NT2/D1 (cell line): ENCODE data around the gene IRAK1BP1.

Experiments
- DNase-seq: peaks from one replicate; pipeline ENCODE4 v3.0.0-alpha.2; 2011; ENCODE audit warnings: low read depth, low spot score
- H3K27me3 ChIP-seq: 2 replicates; pipeline ENCODE4 v1.6.0; 2011; ENCODE audit warnings: mild to moderate bottlenecking; ENCODE audit not compliant: insufficient read length, insufficient read depth
- H3K36me3 ChIP-seq: 2 replicates; pipeline ENCODE4 v1.6.1; 2011; ENCODE audit warnings: mild to moderate bottlenecking, low read length, mixed read lengths; ENCODE audit not compliant: insufficient read depth, insufficient read length
- H3K4me1 ChIP-seq: 2 replicates; pipeline ENCODE4 v1.5.1; 2011; ENCODE audit not compliant: insufficient read depth, insufficient read length
- H3K4me3 ChIP-seq: 2 replicates; pipeline ENCODE4 v1.5.1; 2011; ENCODE audit warnings: low read depth; ENCODE audit not compliant: insufficient read length
- H3K9ac ChIP-seq: 2 replicates; pipeline ENCODE4 v1.6.0; 2011; ENCODE audit warnings: low read depth; ENCODE audit not compliant: insufficient read length
- H3K9me3 ChIP-seq: 2 replicates; pipeline ENCODE4 v1.5.1; 2011; ENCODE audit warnings: mild to moderate bottlenecking, low read length; ENCODE audit not compliant: insufficient read depth
- SUZ12 ChIP-seq: IDR thresholded peaks from 2 replicates; pipeline ENCODE4 v1.6.1; 2011; ENCODE audit not compliant: insufficient read length, insufficient read depth; ENCODE audit errors: extremely low read depth
- YY1 ChIP-seq: IDR thresholded peaks from 2 replicates; pipeline ENCODE4 v1.6.1; 2011; ENCODE audit not compliant: insufficient read length, insufficient read depth
- ZNF274 ChIP-seq: IDR thresholded peaks from 2 replicates; pipeline ENCODE4 v1.6.1; 2011; ENCODE audit warnings: mild to moderate bottlenecking, low read depth, low read length

Gene IRAK1BP1, protein sequence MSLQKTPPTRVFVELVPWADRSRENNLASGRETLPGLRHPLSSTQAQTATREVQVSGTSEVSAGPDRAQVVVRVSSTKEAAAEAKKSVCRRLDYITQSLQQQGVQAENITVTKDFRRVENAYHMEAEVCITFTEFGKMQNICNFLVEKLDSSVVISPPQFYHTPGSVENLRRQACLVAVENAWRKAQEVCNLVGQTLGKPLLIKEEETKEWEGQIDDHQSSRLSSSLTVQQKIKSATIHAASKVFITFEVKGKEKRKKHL

DNA sequence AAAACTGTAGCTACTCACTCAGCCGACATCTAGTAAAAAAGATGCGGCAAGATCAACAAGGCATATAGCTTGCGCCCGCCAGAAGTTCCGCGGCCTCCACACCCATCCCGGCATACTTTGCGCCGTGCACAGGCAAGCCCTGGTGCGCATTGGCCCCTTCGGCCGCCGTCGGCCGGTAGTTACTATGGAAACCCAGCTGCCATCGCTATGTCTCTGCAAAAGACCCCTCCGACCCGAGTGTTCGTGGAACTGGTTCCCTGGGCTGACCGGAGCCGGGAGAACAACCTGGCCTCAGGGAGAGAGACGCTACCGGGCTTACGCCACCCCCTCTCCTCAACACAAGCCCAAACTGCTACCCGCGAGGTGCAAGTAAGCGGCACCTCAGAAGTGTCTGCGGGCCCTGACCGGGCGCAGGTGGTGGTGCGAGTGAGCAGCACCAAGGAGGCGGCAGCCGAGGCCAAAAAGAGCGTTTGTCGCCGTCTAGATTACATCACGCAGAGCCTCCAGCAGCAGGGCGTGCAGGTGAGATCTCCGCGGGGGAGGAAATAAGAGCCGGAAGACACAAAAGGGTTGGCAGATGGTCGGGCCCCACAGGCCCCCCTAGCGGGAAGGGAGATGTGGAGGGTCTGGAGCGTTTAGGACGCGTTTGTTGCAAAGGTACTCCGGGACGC is at the start of gene IRAK1BP1:
Gene IRAK1BP1, plus strand, starts transcription at position 182 of the 671 bp plus-strand sequence. Its CDS starts 26 bp downstream, at position 208.
- Histone ChIP-seq H3K36me3 (no peaks in the 10 kb centered on the region), H3K4me3 (peak within 1 kb of the TSS; percentile 91), H3K9ac (peak within 1 kb of the TSS; percentile 79), H3K27me3 (no peaks in the 10 kb centered on the region), H3K4me1 (no peaks in the 10 kb centered on the region), H3K9me3 (no peaks in the 10 kb centered on the region)
- no peak for TF ChIP-seq YY1
- TF ChIP-seq SUZ12, result no peak
- TF ChIP-seq ZNF274, result no peak
- peak; percentile 47 for DNase-seq

DNA sequence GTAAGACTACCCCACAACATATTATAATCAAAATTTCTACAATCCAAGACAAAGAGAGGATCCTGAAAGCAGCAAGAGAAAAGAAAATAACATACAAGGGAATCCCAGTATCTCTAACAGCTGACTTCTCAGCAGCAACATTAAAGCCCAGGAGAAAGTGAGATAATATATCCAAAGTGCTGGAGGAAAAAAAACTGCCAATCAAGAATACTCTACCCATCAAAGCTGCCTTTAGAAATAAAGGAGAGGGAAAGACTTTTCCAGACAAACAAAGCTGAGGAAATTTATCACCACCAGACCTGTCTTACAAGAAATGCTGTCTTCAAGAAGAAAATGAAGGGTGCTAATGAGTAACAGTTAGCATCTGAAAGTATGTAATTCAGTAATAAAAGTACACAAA is 43.3 kb upstream of the IRAK1BP1 start:
- H3K4me1 ChIP-seq, result no peaks in the 10 kb centered on the region
- no peak for DNase-seq
- H3K27me3 ChIP-seq, result no peaks in the 10 kb centered on the region
- no peaks in the 10 kb centered on the region; the same call in 1 of the 2 replicates for H3K9me3 ChIP-seq
- TF ChIP-seq YY1, result no peak
- TF ChIP-seq SUZ12, result no peak
- TF ChIP-seq ZNF274, result no peak
- H3K36me3 ChIP-seq, result no peaks in the 10 kb centered on the region
- H3K4me3 ChIP-seq, result no peak overlapping the region
- no peak overlapping the region for H3K9ac ChIP-seq

DNA sequence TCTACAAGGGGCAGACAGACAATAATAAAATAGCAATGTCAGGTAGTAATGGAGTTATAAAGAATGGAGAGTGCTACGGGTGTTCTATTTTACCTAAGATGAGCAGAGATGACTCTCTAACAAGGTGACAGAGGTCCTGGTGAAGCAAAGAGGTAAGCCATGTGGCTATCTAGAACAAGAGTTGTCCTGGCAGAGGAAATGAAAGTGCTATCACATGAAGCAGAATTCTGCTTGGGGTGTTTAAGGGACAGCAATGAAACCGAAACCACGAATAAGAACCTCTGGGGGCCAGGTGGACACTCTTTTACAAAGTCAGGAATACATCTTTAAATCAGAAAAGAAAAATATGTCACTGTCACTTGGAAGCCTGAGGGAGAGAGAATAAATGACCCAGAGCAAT is 37.9 kb upstream of the IRAK1BP1 start:
- Histone ChIP-seq H3K36me3 (no peaks in the 10 kb centered on the region), H3K27me3 (no peaks in the 10 kb centered on the region), H3K9ac (no peak overlapping the region), H3K9me3 (no peaks in the 10 kb centered on the region), H3K4me1 (no peaks in the 10 kb centered on the region), H3K4me3 (no peak overlapping the region)
- TF ChIP-seq SUZ12 (no peak), YY1 (no peak), ZNF274 (no peak)
- DNase-seq, result no peak

DNA sequence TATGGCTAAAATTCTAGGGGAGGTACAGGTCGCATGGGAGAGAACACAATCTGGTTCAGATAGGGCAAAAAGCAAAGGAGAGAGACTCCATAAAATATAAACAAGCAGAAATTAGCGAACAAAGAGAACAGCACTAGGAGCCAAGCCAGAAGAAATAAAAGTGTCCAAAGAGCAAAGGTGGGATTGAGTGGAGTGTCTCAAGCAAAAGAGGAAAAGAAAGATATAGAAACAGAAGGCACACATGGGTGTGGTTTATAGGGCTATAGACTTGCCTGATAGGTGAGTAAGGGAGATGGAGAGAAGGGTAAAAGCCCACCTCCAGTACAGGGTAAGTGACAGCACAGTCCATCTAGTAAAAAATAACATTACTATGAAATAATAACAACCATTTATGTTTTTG is 36.5 kb upstream of the IRAK1BP1 start:
- Histone ChIP-seq H3K36me3 (no peaks in the 10 kb centered on the region), H3K4me3 (no peak overlapping the region), H3K9me3 (no peaks in the 10 kb centered on the region), H3K27me3 (no peaks in the 10 kb centered on the region), H3K9ac (no peak overlapping the region), H3K4me1 (no peaks in the 10 kb centered on the region)
- TF ChIP-seq YY1 (no peak), ZNF274 (no peak), SUZ12 (no peak)
- no peak for DNase-seq

DNA sequence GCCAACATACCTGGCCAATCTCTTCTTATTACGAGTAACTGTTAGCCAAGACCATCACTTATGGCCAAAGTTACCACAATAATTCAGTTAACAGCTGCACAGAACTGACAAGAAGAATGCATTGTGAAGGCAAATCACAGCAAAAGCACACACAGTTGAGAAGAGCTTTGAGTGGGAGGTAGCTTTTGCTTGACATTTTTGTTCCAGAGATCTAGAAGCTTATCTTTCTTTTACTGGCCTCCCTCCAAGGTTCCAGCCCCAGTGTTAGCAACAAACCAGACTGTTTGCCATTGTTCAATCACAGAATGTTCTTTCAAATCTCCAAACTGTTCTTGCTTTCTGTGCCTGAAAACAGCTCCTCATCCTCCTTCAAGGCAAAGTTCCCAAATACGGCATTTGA is 35.9 kb upstream of the IRAK1BP1 start:
- no peak overlapping the region for H3K4me3 ChIP-seq
- H3K36me3 ChIP-seq, result no peaks in the 10 kb centered on the region
- TF ChIP-seq SUZ12, result no peak
- no peak for TF ChIP-seq YY1
- no peak for TF ChIP-seq ZNF274
- no peak for DNase-seq
- H3K9me3 ChIP-seq, result no peaks in the 10 kb centered on the region
- no peaks in the 10 kb centered on the region for H3K27me3 ChIP-seq
- H3K9ac ChIP-seq, result no peak overlapping the region
- no peaks in the 10 kb centered on the region for H3K4me1 ChIP-seq

DNA sequence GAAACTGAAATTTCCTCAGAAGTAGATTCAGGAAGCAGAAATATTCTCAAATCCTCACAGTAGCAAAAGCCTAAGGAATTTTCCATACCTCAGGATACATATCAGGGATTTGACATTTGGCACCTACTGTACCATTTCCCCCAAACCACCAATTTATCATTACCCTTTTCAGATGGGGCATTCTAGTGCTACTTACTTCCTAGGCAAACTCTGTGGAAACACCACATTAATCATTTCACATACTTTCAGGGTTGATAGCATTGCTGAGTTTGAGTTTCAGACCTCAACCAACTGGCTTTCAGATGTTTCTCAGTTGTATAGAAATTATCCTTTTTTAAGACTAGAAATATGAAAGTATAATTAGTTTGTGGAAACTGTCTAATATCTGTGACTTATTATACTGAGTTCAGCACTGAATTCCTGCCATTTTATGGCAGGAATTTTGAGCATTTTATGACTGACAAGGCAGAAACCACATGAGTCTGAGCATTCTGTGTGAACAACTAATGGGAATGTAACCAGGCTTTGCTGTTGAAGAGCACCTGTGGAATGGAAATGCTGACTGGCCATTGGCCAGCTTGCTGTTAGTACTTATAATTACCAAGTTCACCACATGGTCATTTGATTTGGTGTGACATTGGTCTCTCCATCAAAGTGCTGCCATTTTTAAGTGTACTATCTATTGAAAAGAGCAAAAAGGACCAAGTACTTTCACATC is 35.1 kb upstream of the IRAK1BP1 start:
- H3K9me3 ChIP-seq, result no peaks in the 10 kb centered on the region
- no peak overlapping the region for H3K4me3 ChIP-seq
- no peaks in the 10 kb centered on the region for H3K4me1 ChIP-seq
- DNase-seq, result no peak
- H3K9ac ChIP-seq, result no peak overlapping the region
- no peaks in the 10 kb centered on the region for H3K27me3 ChIP-seq
- no peaks in the 10 kb centered on the region for H3K36me3 ChIP-seq
- TF ChIP-seq YY1, result no peak
- no peak for TF ChIP-seq ZNF274
- no peak for TF ChIP-seq SUZ12

DNA sequence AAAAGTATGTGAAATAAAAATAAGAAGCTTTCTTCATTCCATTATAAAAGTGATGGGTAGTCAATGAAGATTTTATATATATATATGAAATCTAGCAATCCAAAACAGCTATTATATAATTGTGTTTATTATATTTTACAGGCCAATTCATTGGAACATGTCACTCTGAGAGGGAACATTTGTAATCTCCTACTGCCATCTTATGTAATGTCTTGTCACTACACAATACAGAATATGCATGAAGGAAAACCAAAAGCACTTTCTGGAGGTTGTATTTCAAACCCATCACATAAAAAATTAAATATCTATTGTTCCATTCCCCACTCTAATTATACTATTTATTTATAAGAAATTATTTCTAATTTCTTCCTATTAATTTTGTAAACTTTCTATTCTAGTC is 31.5 kb upstream of the IRAK1BP1 start:
- no peaks in the 10 kb centered on the region for H3K4me1 ChIP-seq
- TF ChIP-seq YY1 (no peak), ZNF274 (no peak), SUZ12 (no peak)
- no peaks in the 10 kb centered on the region for H3K27me3 ChIP-seq
- DNase-seq, result no peak
- no peak overlapping the region for H3K9ac ChIP-seq
- H3K4me3 ChIP-seq, result no peak overlapping the region
- no peaks in the 10 kb centered on the region for H3K9me3 ChIP-seq
- H3K36me3 ChIP-seq, result no peaks in the 10 kb centered on the region
